Measurements from ENCODE around the gene GSPT1.

DNA sequence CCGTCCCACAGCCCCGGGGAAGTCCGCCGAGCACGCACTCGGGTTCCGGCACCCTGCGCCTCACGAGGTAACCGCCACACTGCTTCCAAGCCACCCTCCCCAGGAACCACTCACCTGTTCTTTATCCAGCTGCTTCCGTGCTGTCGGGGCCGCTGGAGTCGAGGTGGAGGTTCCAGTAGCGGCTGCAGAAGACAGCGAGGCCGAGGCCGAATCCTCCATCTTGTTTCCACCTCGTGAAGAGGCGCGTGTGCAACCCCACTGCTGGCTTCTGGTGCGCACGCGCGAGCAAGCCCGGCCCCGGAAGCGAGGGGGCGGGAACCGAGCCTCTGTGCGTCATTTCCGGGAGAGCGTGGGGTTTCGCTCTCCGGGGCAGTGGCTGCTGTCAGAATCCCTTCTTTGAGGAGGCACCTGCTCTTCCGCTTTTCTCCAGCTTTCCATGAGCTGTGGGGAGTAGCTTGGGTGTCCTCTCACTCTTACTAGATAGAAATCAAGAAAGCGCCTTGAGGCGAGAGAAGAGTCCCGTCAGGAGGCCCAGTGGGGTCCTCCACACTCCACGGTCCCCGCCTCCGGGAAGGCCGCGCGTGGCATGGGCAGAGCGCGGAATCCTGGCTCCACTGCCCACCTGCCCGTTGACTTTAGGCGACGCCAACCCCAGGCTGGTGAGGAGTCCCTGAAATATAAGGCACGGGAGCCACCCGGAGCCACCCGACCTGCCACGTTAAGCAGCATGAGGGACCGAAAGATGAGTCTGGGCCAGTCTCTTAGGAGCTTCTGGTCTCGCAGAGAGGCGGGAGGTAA is 64.3 kb downstream of the GSPT1 start, which contains the start of gene RSL1D1:
- TF ChIP-seq TFCP2L1 (CRISPR knock-in tag; IDR thresholded peaks at IDR 0.05) (no peak; the same call in 1 of the 2 replicates), REST (IDR thresholded peaks at IDR 0.05) (no peak; the same call in 1 of the 2 replicates), EP300 (IDR thresholded peaks at IDR 0.05) (no peak), RARB (CRISPR knock-in tag; IDR thresholded peaks at IDR 0.05) (no peak), SREBF2 (IDR thresholded peaks at IDR 0.05) (no peak), POLR2A (IDR thresholded peaks at IDR 0.05; ENCODE audit: low read length) (peak; percentile 93), RAD21 (conservative IDR thresholded peaks at IDR 0.05 in 1 of 2, IDR thresholded peaks at IDR 0.05 in 1 of 2) (no peak), SMC3 (IDR thresholded peaks at IDR 0.05) (no peak), MAX (IDR thresholded peaks at IDR 0.05) (peak; percentile 98), ZNF302 (CRISPR knock-in tag; IDR thresholded peaks at IDR 0.05) (no peak)
- TF ChIP-seq, protein P1, sequence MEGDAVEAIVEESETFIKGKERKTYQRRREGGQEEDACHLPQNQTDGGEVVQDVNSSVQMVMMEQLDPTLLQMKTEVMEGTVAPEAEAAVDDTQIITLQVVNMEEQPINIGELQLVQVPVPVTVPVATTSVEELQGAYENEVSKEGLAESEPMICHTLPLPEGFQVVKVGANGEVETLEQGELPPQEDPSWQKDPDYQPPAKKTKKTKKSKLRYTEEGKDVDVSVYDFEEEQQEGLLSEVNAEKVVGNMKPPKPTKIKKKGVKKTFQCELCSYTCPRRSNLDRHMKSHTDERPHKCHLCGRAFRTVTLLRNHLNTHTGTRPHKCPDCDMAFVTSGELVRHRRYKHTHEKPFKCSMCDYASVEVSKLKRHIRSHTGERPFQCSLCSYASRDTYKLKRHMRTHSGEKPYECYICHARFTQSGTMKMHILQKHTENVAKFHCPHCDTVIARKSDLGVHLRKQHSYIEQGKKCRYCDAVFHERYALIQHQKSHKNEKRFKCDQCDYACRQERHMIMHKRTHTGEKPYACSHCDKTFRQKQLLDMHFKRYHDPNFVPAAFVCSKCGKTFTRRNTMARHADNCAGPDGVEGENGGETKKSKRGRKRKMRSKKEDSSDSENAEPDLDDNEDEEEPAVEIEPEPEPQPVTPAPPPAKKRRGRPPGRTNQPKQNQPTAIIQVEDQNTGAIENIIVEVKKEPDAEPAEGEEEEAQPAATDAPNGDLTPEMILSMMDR (IDR thresholded peaks at IDR 0.05): no peak
- TF ChIP-seq, protein P2, sequence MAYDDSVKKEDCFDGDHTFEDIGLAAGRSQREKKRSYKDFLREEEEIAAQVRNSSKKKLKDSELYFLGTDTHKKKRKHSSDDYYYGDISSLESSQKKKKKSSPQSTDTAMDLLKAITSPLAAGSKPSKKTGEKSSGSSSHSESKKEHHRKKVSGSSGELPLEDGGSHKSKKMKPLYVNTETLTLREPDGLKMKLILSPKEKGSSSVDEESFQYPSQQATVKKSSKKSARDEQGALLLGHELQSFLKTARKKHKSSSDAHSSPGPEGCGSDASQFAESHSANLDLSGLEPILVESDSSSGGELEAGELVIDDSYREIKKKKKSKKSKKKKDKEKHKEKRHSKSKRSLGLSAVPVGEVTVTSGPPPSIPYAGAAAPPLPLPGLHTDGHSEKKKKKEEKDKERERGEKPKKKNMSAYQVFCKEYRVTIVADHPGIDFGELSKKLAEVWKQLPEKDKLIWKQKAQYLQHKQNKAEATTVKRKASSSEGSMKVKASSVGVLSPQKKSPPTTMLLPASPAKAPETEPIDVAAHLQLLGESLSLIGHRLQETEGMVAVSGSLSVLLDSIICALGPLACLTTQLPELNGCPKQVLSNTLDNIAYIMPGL (CRISPR knock-in tag; IDR thresholded peaks at IDR 0.05; ENCODE audit: borderline replicate concordance): no peak
